ENCODE data around the gene CD28. TPM values are rescaled to one million over a fixed set of nuclear protein-coding genes. Genes with fewer than 3 reads are reported as not detected.
"Not testable (repeated sequence)": the region's sequence is repeated elsewhere in the genome, so short reads cannot be mapped to it uniquely, and the experiment has no call there.

Gene CD28
- total RNA-seq, 4 donors from 2014 or later = 0.20 to 1.3 (median 0.51) TPM

GRCh38 chr2:203775684-203776083 lies 69.2 kb downstream of the CD28 start:
- no peak overlapping the region for H3K27ac ChIP-seq
- DNase-seq = no peak
- 95 to 100% methylated on average over 1 of the region's 1 CpG for WGBS, 2 donors
- H3K4me3 ChIP-seq (replicated peaks in 1 of 3) = no peak overlapping the region
- TF ChIP-seq POLR2A (IDR thresholded peaks at IDR 0.05) (no peak), CTCF (IDR thresholded peaks at IDR 0.05) (no peak)
- H3K4me1 ChIP-seq = no peaks in the 10 kb centered on the region
- no peaks in the 10 kb centered on the region for H3K36me3 ChIP-seq
- no peaks in the 10 kb centered on the region for H3K27me3 ChIP-seq
- intact Hi-C loops (cut with DNase I) = no loop called here
- H3K9me3 ChIP-seq = no peaks in the 10 kb centered on the region

- no peak overlapping the region for H3K27ac ChIP-seq
- TF ChIP-seq POLR2A (IDR thresholded peaks at IDR 0.05) (no peak), CTCF (IDR thresholded peaks at IDR 0.05) (no peak)
- H3K4me3 ChIP-seq (replicated peaks in 1 of 3) = no peak overlapping the region
- no peaks in the 10 kb centered on the region for H3K36me3 ChIP-seq
- intact Hi-C loops (cut with DNase I) = no loop called here
- 67 to 83% methylated on average over 5 of the region's 5 CpGs for WGBS, 2 donors
- DNase-seq = no peak
- no peaks in the 10 kb centered on the region for H3K9me3 ChIP-seq
- no peaks in the 10 kb centered on the region for H3K27me3 ChIP-seq
- peaks cover 0 to under 1% of the 10 kb centered on the region in 2 donors for H3K4me1 ChIP-seq
Measured at GRCh38 chr2:203777030-203777429, 70.6 kb downstream of the CD28 start.

- intact Hi-C loops (cut with DNase I); H3K36me3 ChIP-seq; H3K9me3 ChIP-seq; H3K27me3 ChIP-seq; H3K27ac ChIP-seq; H3K4me3 ChIP-seq (replicated peaks in 1 of 3); DNase-seq: not testable (repeated sequence)
- peaks cover 9 to 11% of the 10 kb centered on the region in 2 donors for H3K4me1 ChIP-seq
- 80 to 89% methylated on average over 4 of the region's 4 CpGs for WGBS, 2 donors
Measured at GRCh38 chr2:203779477-203780073, 73.1 kb downstream of the CD28 start.

- H3K4me3 ChIP-seq (replicated peaks in 1 of 3) = no peak overlapping the region
- H3K27me3 ChIP-seq = no peaks in the 10 kb centered on the region
- no peaks in the 10 kb centered on the region for H3K9me3 ChIP-seq
- TF ChIP-seq POLR2A (IDR thresholded peaks at IDR 0.05) (no peak), CTCF (IDR thresholded peaks at IDR 0.05) (no peak)
- no peak overlapping the region for H3K27ac ChIP-seq
- intact Hi-C loops (cut with DNase I) = no loop called here
- DNase-seq = no peak
- H3K4me1 ChIP-seq = peaks cover 9 to 11% of the 10 kb centered on the region in 2 donors
- H3K36me3 ChIP-seq = no peaks in the 10 kb centered on the region
Measured at GRCh38 chr2:203780231-203780630, 73.8 kb downstream of the CD28 start.

GRCh38 chr2:203781151-203781550 lies 74.7 kb downstream of the CD28 start:
- Histone ChIP-seq H3K36me3 (no peaks in the 10 kb centered on the region), H3K4me1 (peaks cover 9 to 11% of the 10 kb centered on the region in 2 donors), H3K4me3 (replicated peaks in 1 of 3) (no peak overlapping the region), H3K27me3 (no peaks in the 10 kb centered on the region), H3K9me3 (no peaks in the 10 kb centered on the region), H3K27ac (no peak overlapping the region)
- intact Hi-C loops (cut with DNase I) = no loop called here
- TF ChIP-seq CTCF (IDR thresholded peaks at IDR 0.05) (no peak), POLR2A (IDR thresholded peaks at IDR 0.05) (no peak)
- WGBS, 2 donors = 92 to 95% methylated on average over 2 of the region's 2 CpGs
- DNase-seq = no peak
